ENCODE measurements around the gene CLCA1. TPM values are rescaled to one million over a fixed set of nuclear protein-coding genes. Genes with fewer than 3 reads are reported as not detected.

Gene CLCA1
- total RNA-seq, 2 experiments from 2014 or later: not detected

DNA sequence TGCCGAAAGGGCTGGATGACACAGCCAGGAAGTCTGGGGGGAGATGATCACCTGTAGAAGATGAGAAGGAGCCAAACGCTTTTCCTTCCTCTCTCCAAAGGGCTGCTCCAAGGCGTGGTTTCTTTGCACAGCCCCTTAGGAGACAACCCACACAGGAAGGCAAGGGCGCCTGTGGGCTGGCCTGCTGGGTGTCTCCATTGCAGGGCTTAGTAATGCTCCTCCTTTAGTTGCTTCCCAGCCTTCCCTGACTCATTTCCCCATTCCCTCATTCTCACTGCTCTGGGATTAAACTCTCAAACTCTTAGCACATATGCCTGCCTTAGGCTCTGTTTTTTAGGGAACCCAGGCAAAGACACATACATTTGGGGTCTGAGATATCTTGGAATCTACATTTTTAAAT lies 1.7 kb upstream of the CLCA1 start:
- Histone ChIP-seq H3K27ac (ENCODE audit: low read depth in 1 of 2, low read length in 2 of 2) (no peak overlapping the region), H3K4me1 (ENCODE audit: insufficient read depth, low read length) (no peaks in the 10 kb centered on the region), H3K4me3 (ENCODE audit: low read length) (no peak overlapping the region), H3K27me3 (ENCODE audit: control insufficient read depth in 1 of 2, insufficient read depth in 2 of 2, low read length in 2 of 2) (peaks cover under 1 to 2% of the 10 kb centered on the region in 2 experiments), H3K36me3 (ENCODE audit: insufficient read depth, low read length) (no peaks in the 10 kb centered on the region), H3K9me3 (ENCODE audit: control insufficient read depth in 1 of 2, insufficient read depth in 1 of 2, low read length in 2 of 2) (no peaks in the 10 kb centered on the region)
- no peaks in the 10 kb centered on the region for H3K9me3 Mint-ChIP-seq
- intact Hi-C loops (cut with DNase I, micrococcal nuclease): no loop called here
- ChIA-PET POLR2A (no interaction called here), CTCF (no interaction called here)
- no peak overlapping the region for H3K27ac Mint-ChIP-seq
- no peak overlapping the region for H3K4me3 Mint-ChIP-seq
- peaks cover 2% of the 10 kb centered on the region for H3K27me3 Mint-ChIP-seq
- H3K36me3 Mint-ChIP-seq (ENCODE audit: low read depth): no peaks in the 10 kb centered on the region
- no peak for DNase-seq
- TF ChIP-seq, protein P1, sequence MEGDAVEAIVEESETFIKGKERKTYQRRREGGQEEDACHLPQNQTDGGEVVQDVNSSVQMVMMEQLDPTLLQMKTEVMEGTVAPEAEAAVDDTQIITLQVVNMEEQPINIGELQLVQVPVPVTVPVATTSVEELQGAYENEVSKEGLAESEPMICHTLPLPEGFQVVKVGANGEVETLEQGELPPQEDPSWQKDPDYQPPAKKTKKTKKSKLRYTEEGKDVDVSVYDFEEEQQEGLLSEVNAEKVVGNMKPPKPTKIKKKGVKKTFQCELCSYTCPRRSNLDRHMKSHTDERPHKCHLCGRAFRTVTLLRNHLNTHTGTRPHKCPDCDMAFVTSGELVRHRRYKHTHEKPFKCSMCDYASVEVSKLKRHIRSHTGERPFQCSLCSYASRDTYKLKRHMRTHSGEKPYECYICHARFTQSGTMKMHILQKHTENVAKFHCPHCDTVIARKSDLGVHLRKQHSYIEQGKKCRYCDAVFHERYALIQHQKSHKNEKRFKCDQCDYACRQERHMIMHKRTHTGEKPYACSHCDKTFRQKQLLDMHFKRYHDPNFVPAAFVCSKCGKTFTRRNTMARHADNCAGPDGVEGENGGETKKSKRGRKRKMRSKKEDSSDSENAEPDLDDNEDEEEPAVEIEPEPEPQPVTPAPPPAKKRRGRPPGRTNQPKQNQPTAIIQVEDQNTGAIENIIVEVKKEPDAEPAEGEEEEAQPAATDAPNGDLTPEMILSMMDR (IDR thresholded peaks at IDR 0.05): no peak
- H3K4me1 Mint-ChIP-seq (ENCODE audit: low read depth): no peaks in the 10 kb centered on the region
- no peak for ATAC-seq (ENCODE audit: poor library complexity)

DNA sequence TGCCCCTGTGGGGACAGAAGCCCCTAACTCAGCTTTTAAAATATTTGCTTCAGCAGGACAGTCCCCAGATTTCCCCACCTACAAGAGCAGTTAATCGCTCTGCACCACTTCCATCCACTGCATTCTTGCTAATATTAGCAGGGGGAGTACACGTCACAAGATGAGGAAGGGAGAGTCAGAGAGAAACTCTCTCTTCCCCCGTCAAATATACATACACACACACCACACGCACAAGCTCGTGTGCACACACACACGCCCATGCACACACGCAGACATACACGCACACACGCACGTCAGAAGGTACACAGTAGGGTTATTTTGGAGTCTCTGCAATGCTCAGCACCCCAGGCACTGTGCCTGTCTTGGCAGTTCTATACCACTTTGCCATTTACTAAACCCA lies 2.1 kb downstream of the CLCA1 start:
- H3K27me3 Mint-ChIP-seq: peaks cover 8% of the 10 kb centered on the region
- Histone ChIP-seq H3K27ac (ENCODE audit: low read depth in 1 of 2, low read length in 2 of 2) (no peak overlapping the region), H3K9me3 (ENCODE audit: control insufficient read depth in 1 of 2, insufficient read depth in 1 of 2, low read length in 2 of 2) (no peaks in the 10 kb centered on the region), H3K4me3 (ENCODE audit: low read length) (no peak overlapping the region), H3K27me3 (ENCODE audit: control insufficient read depth in 1 of 2, insufficient read depth in 2 of 2, low read length in 2 of 2) (peaks cover 0 to 5% of the 10 kb centered on the region in 2 experiments), H3K36me3 (ENCODE audit: insufficient read depth, low read length) (no peaks in the 10 kb centered on the region), H3K4me1 (ENCODE audit: insufficient read depth, low read length) (no peaks in the 10 kb centered on the region)
- no peak for ATAC-seq (ENCODE audit: poor library complexity)
- DNase-seq: no peak
- H3K9me3 Mint-ChIP-seq: no peaks in the 10 kb centered on the region
- no peaks in the 10 kb centered on the region for H3K36me3 Mint-ChIP-seq (ENCODE audit: low read depth)
- intact Hi-C loops (cut with DNase I, micrococcal nuclease): loop anchor here (10.0 kb wide), 1 partner anchor 614 kb away; no protein-coding TSS in a partner anchor
- TF ChIP-seq, protein P1 (IDR thresholded peaks at IDR 0.05): no peak
- CTCF ChIA-PET: no interaction called here
- POLR2A ChIA-PET: no interaction called here
- no peaks in the 10 kb centered on the region for H3K4me1 Mint-ChIP-seq (ENCODE audit: low read depth)
- no peak overlapping the region for H3K4me3 Mint-ChIP-seq
- H3K27ac Mint-ChIP-seq: no peak overlapping the region

DNA sequence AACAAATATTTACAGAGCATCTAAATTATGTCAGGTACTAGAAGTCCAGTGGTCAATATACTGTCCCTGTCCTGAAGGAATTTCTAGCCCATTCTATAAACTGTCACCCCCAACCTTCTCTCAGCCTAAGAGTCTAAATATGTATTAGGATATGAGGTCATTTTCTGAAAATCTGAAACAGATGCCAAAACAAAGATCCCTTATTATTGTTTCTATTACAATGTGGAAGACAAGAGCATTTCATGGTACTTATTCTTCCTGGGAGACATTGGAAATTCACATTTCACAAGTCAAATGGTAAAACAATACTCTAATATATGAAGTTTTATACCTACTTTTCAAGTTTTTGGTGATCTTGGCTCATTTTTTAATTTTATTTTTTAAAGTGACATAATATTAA lies 2.6 kb downstream of the CLCA1 start:
- POLR2A ChIA-PET: no interaction called here
- CTCF ChIA-PET: no interaction called here
- Mint-ChIP-seq H3K27me3 (peaks cover 8% of the 10 kb centered on the region), H3K4me3 (no peak overlapping the region), H3K4me1 (ENCODE audit: low read depth) (no peaks in the 10 kb centered on the region), H3K27ac (no peak overlapping the region), H3K9me3 (no peaks in the 10 kb centered on the region), H3K36me3 (ENCODE audit: low read depth) (no peaks in the 10 kb centered on the region)
- H3K36me3 ChIP-seq (ENCODE audit: insufficient read depth, low read length): no peaks in the 10 kb centered on the region
- no peak for DNase-seq
- TF ChIP-seq, protein P1 (IDR thresholded peaks at IDR 0.05): no peak
- intact Hi-C loops (cut with DNase I, micrococcal nuclease): loop anchor here (10.0 kb wide), 1 partner anchor 614 kb away; no protein-coding TSS in a partner anchor
- no peaks in the 10 kb centered on the region for H3K9me3 ChIP-seq (ENCODE audit: control insufficient read depth in 1 of 2, insufficient read depth in 1 of 2, low read length in 2 of 2)
- H3K4me3 ChIP-seq (ENCODE audit: low read length): no peak overlapping the region
- peaks cover 0 to 5% of the 10 kb centered on the region in 2 experiments for H3K27me3 ChIP-seq (ENCODE audit: control insufficient read depth in 1 of 2, insufficient read depth in 2 of 2, low read length in 2 of 2)
- ATAC-seq (ENCODE audit: poor library complexity): no peak
- no peaks in the 10 kb centered on the region for H3K4me1 ChIP-seq (ENCODE audit: insufficient read depth, low read length)
- no peak overlapping the region for H3K27ac ChIP-seq (ENCODE audit: low read depth in 1 of 2, low read length in 2 of 2)

Data from CD4-positive, alpha-beta T cell (primary cell).